ENCODE measurements around the gene CDY2B. TPM values are rescaled to one million over a fixed set of nuclear protein-coding genes. Genes with fewer than 3 reads are reported as not detected.
"Not testable (repeated sequence)": the region's sequence is repeated elsewhere in the genome, so short reads cannot be mapped to it uniquely, and the experiment has no call there.

Gene CDY2B
- not detected for total RNA-seq

- not testable (repeated sequence) for H3K27ac ChIP-seq, H3K9me3 ChIP-seq, H3K27me3 ChIP-seq
Observed at GRCh38 chrY:17880120-17880519, at the start of gene CDY2B. Gene CDY2B (minus strand): TSS chrY:17880220. CDS start chrY:17879892, 328 bp downstream.

GRCh38 chrY:17908009-17908408 is 28.0 kb upstream of the CDY2B start:
- not testable (repeated sequence) for H3K27ac ChIP-seq; H3K4me3 ChIP-seq; DNase-seq (ENCODE audit: low spot score); H3K9me3 ChIP-seq; H3K27me3 ChIP-seq; H3K4me1 ChIP-seq; H3K36me3 ChIP-seq

More at GRCh38 chrY:17880120-17880519, at the start of gene CDY2B:
- DNase-seq (ENCODE audit: low spot score); H3K4me1 ChIP-seq; H3K4me3 ChIP-seq; H3K36me3 ChIP-seq: not testable (repeated sequence)

- H3K27me3 ChIP-seq; H3K4me3 ChIP-seq; DNase-seq (ENCODE audit: low spot score); H3K4me1 ChIP-seq; H3K27ac ChIP-seq; H3K9me3 ChIP-seq; H3K36me3 ChIP-seq: not testable (repeated sequence)
Observed at GRCh38 chrY:17907351-17907750, 27.3 kb upstream of the CDY2B start.

GRCh38 chrY:17881697-17882096 is 1.7 kb upstream of the CDY2B start:
- not testable (repeated sequence) for DNase-seq (ENCODE audit: low spot score); H3K4me3 ChIP-seq; H3K27me3 ChIP-seq; H3K4me1 ChIP-seq; H3K27ac ChIP-seq; H3K36me3 ChIP-seq; H3K9me3 ChIP-seq

- not testable (repeated sequence) for H3K4me1 ChIP-seq; H3K36me3 ChIP-seq; DNase-seq (ENCODE audit: low spot score); H3K27ac ChIP-seq; H3K9me3 ChIP-seq; H3K27me3 ChIP-seq; H3K4me3 ChIP-seq
Observed at GRCh38 chrY:17876767-17877166, 3.3 kb downstream of the CDY2B start.

- not testable (repeated sequence) for H3K36me3 ChIP-seq; H3K27me3 ChIP-seq; DNase-seq (ENCODE audit: low spot score); H3K27ac ChIP-seq; H3K9me3 ChIP-seq; H3K4me3 ChIP-seq; H3K4me1 ChIP-seq
Observed at GRCh38 chrY:17875401-17875800, 4.6 kb downstream of the CDY2B start.

GRCh38 chrY:17871194-17871903 is 8.7 kb downstream of the CDY2B start:
- H3K36me3 ChIP-seq; DNase-seq (ENCODE audit: low spot score); H3K4me3 ChIP-seq; H3K27ac ChIP-seq; H3K9me3 ChIP-seq; H3K4me1 ChIP-seq; H3K27me3 ChIP-seq: not testable (repeated sequence)

GRCh38 chrY:17870737-17871136 is 9.3 kb downstream of the CDY2B start:
- not testable (repeated sequence) for DNase-seq (ENCODE audit: low spot score); H3K4me3 ChIP-seq; H3K4me1 ChIP-seq; H3K27me3 ChIP-seq; H3K36me3 ChIP-seq; H3K9me3 ChIP-seq; H3K27ac ChIP-seq

GRCh38 chrY:17867850-17868249 is 12.2 kb downstream of the CDY2B start:
- H3K4me3 ChIP-seq; H3K36me3 ChIP-seq; H3K9me3 ChIP-seq; H3K27ac ChIP-seq; DNase-seq (ENCODE audit: low spot score); H3K27me3 ChIP-seq; H3K4me1 ChIP-seq: not testable (repeated sequence)

GRCh38 chrY:17860634-17861033 is 19.4 kb downstream of the CDY2B start:
- not testable (repeated sequence) for H3K4me1 ChIP-seq; H3K9me3 ChIP-seq; DNase-seq (ENCODE audit: low spot score); H3K4me3 ChIP-seq; H3K27ac ChIP-seq; H3K36me3 ChIP-seq; H3K27me3 ChIP-seq

GRCh38 chrY:17856963-17857848 is 22.8 kb downstream of the CDY2B start:
- H3K9me3 ChIP-seq; H3K36me3 ChIP-seq; H3K4me1 ChIP-seq; DNase-seq (ENCODE audit: low spot score); H3K4me3 ChIP-seq; H3K27me3 ChIP-seq; H3K27ac ChIP-seq: not testable (repeated sequence)

- H3K27me3 ChIP-seq; H3K27ac ChIP-seq; H3K9me3 ChIP-seq; DNase-seq (ENCODE audit: low spot score); H3K36me3 ChIP-seq; H3K4me3 ChIP-seq; H3K4me1 ChIP-seq: not testable (repeated sequence)
Observed at GRCh38 chrY:17856508-17856907, 23.5 kb downstream of the CDY2B start.

GRCh38 chrY:17849131-17849530 is 30.9 kb downstream of the CDY2B start:
- not testable (repeated sequence) for H3K9me3 ChIP-seq; DNase-seq (ENCODE audit: low spot score); H3K36me3 ChIP-seq

GRCh38 chrY:17832149-17832548 is 47.9 kb downstream of the CDY2B start:
- DNase-seq (ENCODE audit: low spot score); H3K4me3 ChIP-seq; H3K36me3 ChIP-seq; H3K9me3 ChIP-seq; H3K4me1 ChIP-seq; H3K27me3 ChIP-seq; H3K27ac ChIP-seq: not testable (repeated sequence)

More at GRCh38 chrY:17849131-17849530, 30.9 kb downstream of the CDY2B start:
- not testable (repeated sequence) for H3K27me3 ChIP-seq, H3K27ac ChIP-seq, H3K4me1 ChIP-seq, H3K4me3 ChIP-seq
